HG03103 (cell line): ENCODE measurements around the gene MOCS3.
A peak's percentile ranks its signal among the peaks of the same experiment; 100 is the strongest.
"Not testable (repeated sequence)": the region's sequence is repeated elsewhere in the genome, so short reads cannot be mapped to it uniquely, and the experiment has no call there.

Source experiments
- ATAC-seq: cut with Tn5 transposase; IDR thresholded peaks from one replicate; pipeline ENCODE4 v1.9.1; 2021; ENCODE audit warnings: low read depth; ENCODE audit not compliant: unreplicated experiment

The MOCS3 gene

GRCh38 chr20:50931306-50932015 is 27.2 kb upstream of the MOCS3 start, which contains the start of gene ADNP:
Gene ADNP (minus strand): TSS chr20:50931437. CDS start chr20:50903996, 27,441 bp downstream.
- ATAC-seq: peak; percentile 47

GRCh38 chr20:50932016-50932485 is 26.6 kb upstream of the MOCS3 start:
- no peak for ATAC-seq

GRCh38 chr20:50932691-50933280 is 25.8 kb upstream of the MOCS3 start:
- no peak for ATAC-seq

GRCh38 chr20:50933589-50933988 is 25.0 kb upstream of the MOCS3 start:
- ATAC-seq: no peak

GRCh38 chr20:50943069-50943468 is 15.5 kb upstream of the MOCS3 start:
- ATAC-seq: no peak

DNA sequence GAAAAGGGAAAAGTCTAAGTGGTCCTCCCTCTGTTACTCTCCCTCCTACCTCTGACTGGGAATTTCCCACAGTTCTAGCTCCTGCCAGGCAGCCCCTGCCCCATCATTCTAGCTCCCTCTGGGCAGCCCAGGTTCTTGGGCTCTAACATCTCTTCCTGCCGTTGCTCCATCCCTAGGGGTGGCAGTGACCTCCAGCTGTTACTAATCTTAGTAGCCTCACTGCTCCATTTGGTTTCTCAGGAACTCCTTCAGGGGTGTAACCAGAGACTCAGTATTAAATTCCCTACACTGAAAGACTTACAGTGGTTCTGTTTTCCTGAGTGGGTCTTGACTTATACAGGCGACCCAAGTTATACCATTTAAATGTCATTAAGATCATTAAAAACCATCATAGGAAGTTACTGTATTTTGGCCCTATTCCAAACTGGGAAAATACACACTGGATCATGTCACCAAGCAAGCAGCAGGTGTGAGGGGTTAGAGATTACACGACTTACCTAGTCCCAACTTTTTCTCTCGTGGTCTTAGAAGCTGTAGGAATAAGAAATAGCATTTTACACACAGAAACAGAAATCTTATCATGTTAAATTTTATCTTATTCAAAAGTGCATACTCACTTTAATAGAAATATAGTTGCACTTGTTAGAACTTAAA is 10.4 kb upstream of the MOCS3 start:
- ATAC-seq: no peak

DNA sequence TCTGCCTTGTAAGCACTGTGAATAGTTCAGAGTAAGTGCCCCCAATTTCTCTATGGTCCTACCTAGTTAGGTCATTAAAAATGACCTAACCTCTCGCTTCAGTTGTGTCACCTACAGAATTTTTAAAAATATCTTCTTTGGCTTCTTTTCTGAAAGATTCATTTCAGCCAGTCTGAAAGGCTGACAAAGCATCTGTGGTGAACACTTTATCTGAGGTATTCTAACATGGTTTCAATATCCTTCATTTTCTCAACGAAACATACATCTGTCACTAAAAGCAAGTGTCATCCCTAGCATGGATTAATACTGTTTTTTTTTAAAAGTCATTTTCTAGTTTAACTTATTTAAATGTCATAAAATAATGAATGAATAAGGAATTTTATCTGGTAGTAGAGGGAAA is 5.4 kb upstream of the MOCS3 start:
- no peak for ATAC-seq

- no peak for ATAC-seq
These were observed 4.8 kb upstream of the MOCS3 start for GRCh38 chr20:50953821-50954220.

DNA sequence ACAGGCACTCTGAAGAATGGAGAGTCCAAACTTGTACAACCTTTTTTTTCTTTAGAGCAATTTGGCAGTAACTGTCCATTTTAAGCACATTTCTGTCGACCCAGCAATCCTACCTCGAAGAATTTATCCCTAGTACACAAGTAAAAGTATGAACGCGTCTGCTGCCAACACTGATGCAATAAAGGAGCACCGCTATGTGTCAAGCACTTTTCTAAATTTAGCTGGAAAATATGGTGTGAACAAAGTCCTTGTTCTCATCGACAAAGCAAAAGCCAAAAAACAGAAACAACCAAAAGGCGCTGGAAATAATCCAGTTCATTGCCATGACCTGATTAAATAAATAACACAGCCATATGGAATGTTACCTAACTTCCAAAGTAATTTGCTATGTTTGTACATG is 1.3 kb upstream of the MOCS3 start:
- ATAC-seq: no peak

GRCh38 chr20:50957798-50958614 is 612 bp upstream of the MOCS3 start, which contains the start of gene DPM1:
Gene DPM1 (minus strand): TSS chr20:50958532. CDS start chr20:50958523, 9 bp downstream.
- peak; percentile 67 for ATAC-seq

GRCh38 chr20:50959543-50960126 is 1.0 kb downstream of the MOCS3 start:
- no peak for ATAC-seq

DNA sequence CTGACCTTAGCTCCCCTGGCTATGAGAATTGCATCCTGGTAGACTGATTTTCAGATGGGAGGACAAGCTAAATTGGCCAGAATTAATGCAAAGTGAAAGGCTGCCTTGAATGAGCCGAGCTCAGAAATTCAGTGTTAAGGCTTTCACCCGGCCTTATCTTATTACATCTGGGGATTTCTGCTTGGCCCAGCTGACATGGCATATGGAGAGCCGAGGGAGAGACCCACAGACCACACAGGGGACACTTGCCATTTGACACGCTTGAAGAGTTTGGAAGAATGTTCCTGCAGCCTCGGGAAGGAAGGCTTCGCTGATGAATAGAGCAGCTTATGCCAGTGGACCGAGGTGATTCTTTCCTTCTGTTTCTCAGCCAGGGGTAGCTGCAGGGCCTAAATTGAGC is 9.0 kb downstream of the MOCS3 start:
- ATAC-seq: no peak

DNA sequence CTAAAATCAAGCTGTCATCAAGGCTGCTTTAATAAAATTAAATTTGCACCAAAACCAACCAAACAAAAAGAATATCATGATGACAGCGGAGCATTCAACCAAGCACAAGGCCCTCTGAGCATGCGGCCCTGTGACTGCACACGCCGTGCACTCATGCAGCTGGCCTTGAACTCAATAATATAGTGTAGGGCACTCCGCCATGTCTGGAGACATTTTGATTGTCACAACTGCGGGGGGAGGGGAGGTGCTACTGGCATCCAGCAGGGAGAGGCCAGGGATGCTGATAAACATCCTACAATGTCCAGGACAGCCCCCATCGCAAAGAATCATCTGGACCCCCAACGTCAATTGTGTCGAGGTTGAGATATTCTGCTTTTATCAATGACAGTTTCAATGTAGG is 9.7 kb downstream of the MOCS3 start:
- no peak for ATAC-seq

DNA sequence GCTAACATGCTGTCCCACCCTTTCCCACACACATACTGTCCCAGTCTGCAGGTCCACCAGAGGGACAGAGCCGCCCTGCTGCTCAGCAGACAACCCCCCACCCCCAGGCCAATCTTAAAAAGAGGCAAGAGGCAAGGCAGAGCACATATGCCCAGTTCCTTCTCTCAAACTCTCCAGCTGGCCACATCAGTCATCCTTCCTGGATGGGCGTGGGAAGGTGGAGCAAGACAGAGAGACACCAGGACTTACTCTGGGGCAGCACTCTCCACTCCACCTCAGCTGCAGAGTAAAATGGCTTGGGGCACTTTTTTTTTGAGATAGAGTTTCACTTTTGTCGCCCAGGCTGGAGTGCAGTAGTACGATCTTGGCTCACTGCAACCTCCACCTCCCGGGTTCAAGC is 10.8 kb downstream of the MOCS3 start:
- ATAC-seq: no peak

DNA sequence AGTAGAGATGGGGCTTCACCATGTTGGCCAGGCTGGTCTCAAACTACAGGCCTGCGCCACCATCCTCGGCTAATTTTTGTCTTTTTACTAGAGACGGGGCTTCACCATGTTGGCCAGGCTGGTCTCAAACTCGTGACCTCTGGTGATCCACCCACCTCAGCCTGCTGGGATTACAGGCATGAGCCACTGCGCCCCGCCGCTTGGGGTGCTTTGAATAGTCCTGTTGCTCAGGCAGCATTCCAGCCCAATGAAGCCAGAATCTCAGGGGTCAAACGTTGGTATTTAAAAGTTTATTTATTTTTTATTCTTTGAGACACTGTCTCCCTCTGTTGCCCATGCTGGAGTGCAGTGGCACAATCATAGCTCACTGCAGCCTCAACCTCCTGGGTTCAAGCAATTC is 11.3 kb downstream of the MOCS3 start:
- ATAC-seq: no peak

DNA sequence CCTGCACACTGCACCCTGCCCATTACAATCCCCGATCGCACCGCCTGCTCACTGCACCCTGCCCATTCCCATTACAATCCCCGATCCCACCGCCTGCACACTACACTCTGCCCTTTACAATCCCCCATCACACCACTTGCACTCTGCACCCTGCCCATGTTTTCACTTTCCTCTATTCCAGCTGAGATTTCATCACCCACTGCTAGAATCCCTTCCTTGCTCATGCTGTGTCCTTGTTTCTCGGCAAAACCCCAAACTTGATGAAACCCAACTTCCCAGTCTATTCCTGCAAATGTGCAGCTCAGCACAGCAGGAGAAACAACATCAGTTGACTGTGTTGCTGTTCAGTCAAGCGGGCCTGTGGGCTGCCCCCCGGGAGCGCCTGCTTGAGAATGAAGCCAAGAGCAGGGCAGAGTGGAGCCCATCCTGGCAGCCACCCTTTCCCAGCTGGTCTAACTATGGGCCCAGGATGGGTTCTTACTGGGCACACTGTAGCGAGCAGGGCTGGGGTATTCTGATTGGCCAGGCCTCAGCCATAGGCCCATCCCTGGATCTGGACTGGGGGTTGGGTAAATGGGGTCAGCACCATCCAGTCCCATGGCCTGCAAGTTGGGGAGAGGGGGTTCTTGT is 17.2 kb downstream of the MOCS3 start:
- ATAC-seq: no peak

DNA sequence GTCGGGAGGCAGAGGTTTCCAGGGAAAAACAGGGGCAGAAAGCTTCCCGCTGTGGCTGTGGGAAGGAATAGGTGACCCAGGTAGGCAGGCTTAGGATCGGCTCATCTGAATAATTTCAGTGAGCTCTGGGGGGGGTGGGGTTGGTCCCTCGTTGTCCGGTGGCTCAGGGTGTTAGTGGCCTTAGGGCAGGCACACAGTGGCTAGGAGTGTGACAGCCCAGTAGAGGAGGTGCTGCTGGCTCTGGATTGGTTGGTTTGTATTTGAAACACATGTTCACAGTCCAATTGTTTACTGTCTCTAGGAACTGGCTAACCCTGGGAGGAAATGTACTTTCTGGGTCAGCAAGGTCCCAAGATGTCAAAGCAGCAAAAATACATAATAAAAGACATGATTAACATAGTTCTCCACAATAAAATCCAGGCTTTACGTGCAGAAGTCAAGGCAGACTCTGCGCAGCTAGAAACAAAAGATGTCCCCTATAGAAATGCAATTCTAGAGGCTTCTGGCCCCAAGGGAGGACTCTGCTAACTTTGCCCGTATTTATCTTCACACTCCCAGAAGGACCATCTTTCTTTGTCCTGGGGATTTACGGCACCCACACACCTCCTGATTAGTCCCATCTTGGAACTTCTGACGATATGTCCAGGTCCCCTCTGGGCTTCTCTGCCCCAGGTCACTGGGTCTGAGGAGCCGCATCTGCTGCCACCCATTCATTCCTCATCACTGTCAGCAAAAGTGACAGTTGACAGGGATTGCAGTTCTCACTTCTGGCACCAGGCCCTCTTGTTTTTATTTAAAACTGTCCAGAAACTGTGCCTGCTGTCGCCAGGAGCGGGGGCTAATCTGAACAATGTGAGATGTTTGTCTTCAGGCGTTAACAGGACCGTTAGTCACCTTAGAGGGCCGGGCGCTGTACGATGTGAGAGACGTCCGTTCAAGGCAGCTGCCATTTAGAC is 18.7 kb downstream of the MOCS3 start:
- ATAC-seq: no peak

GRCh38 chr20:50978533-50978932 is 19.9 kb downstream of the MOCS3 start:
- ATAC-seq: not testable (repeated sequence)
